ENCODE results near the gene CEND1.

CEND1 gene

GRCh38 chr11:811446-812245 is 21.8 kb upstream of the CEND1 start:
- H3K4me3 Mint-ChIP-seq = peak overlapping the region; percentile 88
- DNase-seq (ENCODE audit: low spot score) = no peak
- H3K27me3 Mint-ChIP-seq (ENCODE audit: low read depth) = no peaks in the 10 kb centered on the region
- H3K9me3 Mint-ChIP-seq = no peaks in the 10 kb centered on the region
- peaks cover 33% of the 10 kb centered on the region for H3K36me3 Mint-ChIP-seq (ENCODE audit: low read depth)
- H3K4me1 Mint-ChIP-seq (ENCODE audit: low read depth) = peaks cover 14% of the 10 kb centered on the region
- H3K27ac Mint-ChIP-seq = peak overlapping the region; percentile 55

DNA sequence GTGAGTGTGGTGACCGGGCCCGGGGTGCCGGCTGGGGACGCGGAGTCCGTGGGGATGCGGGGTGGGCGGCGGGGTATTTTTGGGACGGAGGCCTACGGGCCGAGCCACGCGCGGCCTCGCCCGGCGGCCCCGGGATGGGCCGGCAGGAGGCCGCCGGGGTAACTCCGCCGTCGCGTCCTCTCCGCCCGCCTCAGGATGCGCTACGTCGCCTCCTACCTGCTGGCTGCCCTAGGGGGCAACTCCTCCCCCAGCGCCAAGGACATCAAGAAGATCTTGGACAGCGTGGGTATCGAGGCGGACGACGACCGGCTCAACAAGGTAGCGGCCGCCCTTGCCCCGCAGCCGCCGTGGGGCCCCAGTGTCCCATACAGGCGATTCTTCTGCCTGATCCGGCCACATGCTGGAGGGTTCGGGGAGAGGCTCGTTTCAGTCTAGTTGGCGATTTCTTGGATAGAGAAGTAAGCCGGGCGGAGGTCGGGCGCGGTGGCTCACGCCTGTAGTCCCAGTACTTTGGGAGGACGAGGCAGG is 20.2 kb upstream of the CEND1 start:
- H3K9me3 Mint-ChIP-seq = no peaks in the 10 kb centered on the region
- H3K36me3 Mint-ChIP-seq (ENCODE audit: low read depth) = peaks cover 33% of the 10 kb centered on the region
- no peaks in the 10 kb centered on the region for H3K27me3 Mint-ChIP-seq (ENCODE audit: low read depth)
- no peak for DNase-seq (ENCODE audit: low spot score)
- H3K27ac Mint-ChIP-seq = peak overlapping the region; percentile 93
- peak overlapping the region; percentile 89 for H3K4me3 Mint-ChIP-seq
- H3K4me1 Mint-ChIP-seq (ENCODE audit: low read depth) = peaks cover 14% of the 10 kb centered on the region

DNA sequence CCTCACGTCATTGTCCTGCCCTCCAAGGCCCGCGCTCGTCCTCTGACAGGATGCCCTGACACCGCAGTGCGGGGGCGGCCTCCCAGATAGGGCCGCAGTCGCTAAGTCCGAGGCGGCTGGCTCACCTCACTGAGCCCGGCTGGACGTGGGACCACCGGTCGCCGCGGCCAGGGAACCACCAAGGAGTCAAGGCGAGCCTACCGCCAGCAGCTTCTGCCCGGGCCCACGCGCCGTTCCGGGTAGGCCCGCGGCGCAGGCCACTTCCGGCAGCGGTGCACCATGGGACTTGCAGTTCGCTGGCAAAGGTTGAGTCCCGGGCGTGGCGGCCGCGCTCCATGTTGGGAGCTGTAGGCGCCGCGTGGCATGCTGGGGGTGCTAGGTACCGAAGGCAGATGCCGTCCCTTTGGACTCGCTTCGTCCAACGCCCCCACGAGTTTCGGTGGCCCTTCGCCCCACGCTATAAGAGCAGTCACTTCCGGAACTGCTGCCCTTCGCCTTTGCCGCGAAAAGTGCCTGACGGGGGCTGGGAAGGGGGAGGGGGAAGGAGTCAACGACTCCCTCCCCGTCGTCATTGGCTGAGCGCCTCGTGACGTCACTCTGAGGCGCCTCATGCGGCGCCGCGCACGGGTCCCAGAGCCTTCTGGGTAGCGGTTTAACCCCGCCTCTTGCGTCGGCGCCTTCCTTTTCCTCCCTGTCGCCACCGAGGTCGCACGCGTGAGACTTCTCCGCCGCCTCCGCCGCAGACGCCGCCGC is 19.6 kb upstream of the CEND1 start, which contains the start of gene RPLP2:
Gene RPLP2 (plus strand): TSS at position 681 of the 753 bp plus-strand sequence. CDS start 268 bp downstream, outside the sequence.
- peak; percentile 97 for DNase-seq (ENCODE audit: low spot score)
- Mint-ChIP-seq H3K4me3 (peak within 1 kb of the TSS; percentile 89), H3K4me1 (ENCODE audit: low read depth) (peaks cover 15% of the 10 kb centered on the region), H3K27ac (peak within 1 kb of the TSS; percentile 93), H3K9me3 (no peaks in the 10 kb centered on the region), H3K36me3 (ENCODE audit: low read depth) (peaks cover 33% of the 10 kb centered on the region), H3K27me3 (ENCODE audit: low read depth) (no peaks in the 10 kb centered on the region)

DNA sequence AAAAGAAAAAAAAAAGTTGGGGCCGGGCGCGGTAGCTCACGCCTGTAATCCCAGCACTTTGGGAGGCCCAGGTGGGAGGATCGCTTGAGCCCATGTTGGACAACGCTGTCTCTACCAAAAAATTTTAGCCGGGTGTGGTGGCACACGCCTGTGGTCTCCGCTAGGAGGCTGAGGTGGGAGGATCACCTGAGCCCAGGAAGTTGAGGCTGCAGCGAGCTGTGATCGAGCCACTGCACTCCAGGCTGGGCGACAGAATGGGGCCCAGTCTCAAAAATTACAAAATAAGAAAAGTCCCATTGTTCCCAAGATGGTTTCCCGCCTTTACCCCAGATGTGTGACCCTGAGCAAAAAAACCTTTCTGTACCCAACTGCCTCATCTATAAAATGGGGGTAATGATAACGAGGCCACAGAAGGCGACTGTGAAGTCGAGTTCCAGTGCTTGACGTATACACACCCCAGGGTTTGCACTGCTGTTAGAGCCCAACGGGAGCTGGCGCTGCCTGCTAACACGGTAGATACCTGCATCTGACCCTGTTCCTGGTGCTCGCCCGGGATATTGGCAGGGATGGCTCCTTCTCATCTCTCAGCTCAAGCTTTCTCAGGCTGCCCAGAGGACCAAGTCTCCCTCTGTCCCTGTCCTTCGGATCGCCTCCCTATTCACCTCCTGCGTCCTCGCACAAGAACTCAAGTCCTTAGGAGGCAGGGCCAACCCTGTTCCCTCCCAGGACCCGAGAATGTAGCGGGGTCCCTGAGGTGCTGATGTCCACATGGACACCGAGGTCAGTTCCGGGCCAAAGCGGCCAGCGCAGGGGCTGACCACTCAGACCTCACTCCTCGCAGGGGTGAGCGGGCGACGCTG is 18.8 kb upstream of the CEND1 start:
- Mint-ChIP-seq H3K27ac (peak overlapping the region; percentile 93), H3K4me3 (peak overlapping the region; percentile 89), H3K9me3 (no peaks in the 10 kb centered on the region), H3K4me1 (ENCODE audit: low read depth) (peaks cover 16% of the 10 kb centered on the region), H3K36me3 (ENCODE audit: low read depth) (peaks cover 31% of the 10 kb centered on the region), H3K27me3 (ENCODE audit: low read depth) (no peaks in the 10 kb centered on the region)
- no peak for DNase-seq (ENCODE audit: low spot score)

- Mint-ChIP-seq H3K4me3 (peak overlapping the region; percentile 82), H3K27me3 (ENCODE audit: low read depth) (no peaks in the 10 kb centered on the region), H3K9me3 (no peaks in the 10 kb centered on the region), H3K36me3 (ENCODE audit: low read depth) (peaks cover 5% of the 10 kb centered on the region), H3K4me1 (ENCODE audit: low read depth) (peaks cover 8% of the 10 kb centered on the region), H3K27ac (peak overlapping the region; percentile 60)
- DNase-seq (ENCODE audit: low spot score) = no peak
Observed at GRCh38 chr11:804599-804964, 14.7 kb upstream of the CEND1 start.

GRCh38 chr11:803770-804598 is 14.1 kb upstream of the CEND1 start:
- Mint-ChIP-seq H3K4me3 (peak overlapping the region; percentile 82), H3K4me1 (ENCODE audit: low read depth) (peaks cover 7% of the 10 kb centered on the region), H3K27ac (peak overlapping the region; percentile 60), H3K27me3 (ENCODE audit: low read depth) (no peaks in the 10 kb centered on the region), H3K36me3 (ENCODE audit: low read depth) (peaks cover 4% of the 10 kb centered on the region), H3K9me3 (no peaks in the 10 kb centered on the region)
- no peak for DNase-seq (ENCODE audit: low spot score)

DNA sequence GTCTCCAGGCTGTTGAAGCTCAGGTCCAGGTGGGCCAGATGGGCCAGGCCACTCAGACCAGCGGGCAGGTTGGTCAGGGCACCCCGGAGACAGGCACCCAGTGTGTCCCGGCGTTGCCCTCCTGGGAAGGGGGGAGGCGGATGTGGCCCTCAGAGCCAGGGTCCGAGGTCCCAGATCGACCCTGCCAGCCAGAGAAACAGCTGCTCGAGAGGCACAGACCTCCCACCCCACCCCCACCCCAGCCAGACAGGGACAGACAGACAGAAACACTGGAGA is 13.5 kb upstream of the CEND1 start:
- Mint-ChIP-seq H3K27me3 (ENCODE audit: low read depth) (no peaks in the 10 kb centered on the region), H3K36me3 (ENCODE audit: low read depth) (peaks cover 3% of the 10 kb centered on the region), H3K4me3 (peak overlapping the region; percentile 82), H3K27ac (no peak overlapping the region), H3K9me3 (no peaks in the 10 kb centered on the region), H3K4me1 (ENCODE audit: low read depth) (peaks cover 5% of the 10 kb centered on the region)
- DNase-seq (ENCODE audit: low spot score) = no peak

GRCh38 chr11:802693-803466 is 13.0 kb upstream of the CEND1 start:
- Mint-ChIP-seq H3K27ac (no peak overlapping the region), H3K4me3 (peak overlapping the region; percentile 58), H3K36me3 (ENCODE audit: low read depth) (peaks cover 3% of the 10 kb centered on the region), H3K27me3 (ENCODE audit: low read depth) (no peaks in the 10 kb centered on the region), H3K9me3 (no peaks in the 10 kb centered on the region), H3K4me1 (ENCODE audit: low read depth) (peaks cover 4% of the 10 kb centered on the region)
- DNase-seq (ENCODE audit: low spot score) = no peak

GRCh38 chr11:802018-802617 is 12.2 kb upstream of the CEND1 start:
- DNase-seq (ENCODE audit: low spot score) = no peak
- no peak overlapping the region for H3K4me3 Mint-ChIP-seq
- H3K36me3 Mint-ChIP-seq (ENCODE audit: low read depth) = peaks cover 3% of the 10 kb centered on the region
- no peaks in the 10 kb centered on the region for H3K9me3 Mint-ChIP-seq
- no peaks in the 10 kb centered on the region for H3K27me3 Mint-ChIP-seq (ENCODE audit: low read depth)
- no peak overlapping the region for H3K27ac Mint-ChIP-seq
- peaks cover 5% of the 10 kb centered on the region for H3K4me1 Mint-ChIP-seq (ENCODE audit: low read depth)

- H3K4me1 Mint-ChIP-seq (ENCODE audit: low read depth) = peaks cover 11% of the 10 kb centered on the region
- no peaks in the 10 kb centered on the region for H3K9me3 Mint-ChIP-seq
- H3K27me3 Mint-ChIP-seq (ENCODE audit: low read depth) = no peaks in the 10 kb centered on the region
- H3K4me3 Mint-ChIP-seq = no peak overlapping the region
- H3K27ac Mint-ChIP-seq = peak overlapping the region; percentile 20
- DNase-seq (ENCODE audit: low spot score) = no peak
- peaks cover 3% of the 10 kb centered on the region for H3K36me3 Mint-ChIP-seq (ENCODE audit: low read depth)
Observed at GRCh38 chr11:801097-801780, 11.3 kb upstream of the CEND1 start.

- peaks cover 12% of the 10 kb centered on the region for H3K4me1 Mint-ChIP-seq (ENCODE audit: low read depth)
- no peak overlapping the region for H3K27ac Mint-ChIP-seq
- H3K36me3 Mint-ChIP-seq (ENCODE audit: low read depth) = peaks cover 4% of the 10 kb centered on the region
- no peak overlapping the region for H3K4me3 Mint-ChIP-seq
- H3K27me3 Mint-ChIP-seq (ENCODE audit: low read depth) = no peaks in the 10 kb centered on the region
- no peak for DNase-seq (ENCODE audit: low spot score)
- H3K9me3 Mint-ChIP-seq = no peaks in the 10 kb centered on the region
Observed at GRCh38 chr11:800473-800872, 10.6 kb upstream of the CEND1 start.

Data from T-helper 2 cell treated with Interferon-gamma antibody and Interleukin-4, amounts not matched to agents 5 μg/mL and 100 μg/mL, for 36 hours (primary cell).